Activated T-cell treated with anti-CD3 and anti-CD28 coated beads, Interleukin-2, amount 50 U/mL, for 72 hours (primary cell): Measurements from ENCODE around the gene PCDHGB2. TPM values are rescaled to one million over a fixed set of nuclear protein-coding genes. Genes with fewer than 3 reads are reported as not detected.
"Not testable (repeated sequence)": the region's sequence is repeated elsewhere in the genome, so short reads cannot be mapped to it uniquely, and the experiment has no call there.

Experiments
- ATAC-seq, 2 donors: fragments of 150-1000 bp; cut with Tn5 transposase; replicated peaks in 1 of 2; 2 replicates each; pipeline ENCODE4 v1.10.0; 2021; ENCODE audit warnings: moderate library complexity in 2 of 2, mild to moderate bottlenecking in 1 of 2
- DNase-seq, 2 donors: peaks; one replicate each; pipeline ENCODE4 v3.0.0; 2021 to 2022; ENCODE audit warnings: mixed read lengths in 1 of 2
- H3K27ac Mint-ChIP-seq: one replicate; pipeline ENCODE4 v1.8.0; 2022; ENCODE audit warnings: mild to moderate bottlenecking, moderate library complexity, mixed read lengths
- H3K27me3 Mint-ChIP-seq: one replicate; pipeline ENCODE4 v1.8.0; 2022; ENCODE audit warnings: low read depth, mixed read lengths
- H3K36me3 Mint-ChIP-seq, 2 donors: one replicate each; pipeline ENCODE4 v1.8.0; 2022; ENCODE audit warnings: mixed read lengths in 2 of 2, mild to moderate bottlenecking in 1 of 2; ENCODE audit not compliant: insufficient read depth in 2 of 2
- H3K4me1 Mint-ChIP-seq: one replicate; pipeline ENCODE4 v1.8.0; 2022; ENCODE audit warnings: low read depth, mixed read lengths
- H3K4me3 Mint-ChIP-seq, 2 donors: one replicate each; pipeline ENCODE4 v1.8.0; 2022; ENCODE audit warnings: mild to moderate bottlenecking in 2 of 2, mixed read lengths in 2 of 2, moderate library complexity in 2 of 2
- H3K9me3 Mint-ChIP-seq, 2 donors: one replicate each; pipeline ENCODE4 v1.8.0; 2022; ENCODE audit warnings: mixed read lengths in 2 of 2
- total RNA-seq, 2 donors: library from RNA; stranded (reverse); gene quantifications; one replicate each; pipeline ENCODE4 v1.2.3, GENCODE V29; 2022

Gene PCDHGB2
- total RNA-seq, 2 donors from 2014 or later, result 0.28 to 0.34 TPM

GRCh38 chr5:141382469-141383294, 22.9 kb downstream of the PCDHGB2 start, which contains the start of gene PCDHGA7:
TSS of gene PCDHGA7 (plus strand) at chr5:141382742. CDS start at chr5:141382900, 158 bp downstream.
- Mint-ChIP-seq H3K4me1 (peaks cover 9% of the 10 kb centered on the region), H3K36me3 (peaks cover 12 to 26% of the 10 kb centered on the region in 2 donors), H3K27me3 (peaks cover 77% of the 10 kb centered on the region), H3K4me3 (peak within 1 kb of the TSS; percentile 62 to 75), H3K9me3 (peaks cover 4 to 10% of the 10 kb centered on the region in 2 donors), H3K27ac (no peak within 1 kb of the TSS)
- ATAC-seq (no peak), DNase-seq (no peak)

DNA sequence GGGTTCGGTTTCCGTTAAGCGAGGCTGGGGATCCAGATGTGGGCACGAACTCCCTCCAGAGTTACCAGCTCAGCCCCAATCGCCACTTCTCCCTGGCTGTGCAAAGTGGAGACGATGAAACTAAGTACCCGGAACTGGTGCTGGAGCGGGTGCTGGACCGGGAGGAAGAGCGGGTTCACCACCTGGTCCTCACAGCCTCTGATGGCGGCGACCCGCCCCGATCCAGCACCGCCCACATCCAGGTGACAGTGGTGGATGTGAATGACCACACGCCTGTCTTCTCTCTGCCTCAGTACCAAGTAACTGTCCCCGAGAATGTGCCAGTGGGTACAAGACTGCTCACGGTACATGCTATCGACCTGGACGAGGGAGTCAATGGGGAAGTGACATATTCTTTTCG, 23.6 kb downstream of the PCDHGB2 start:
- H3K4me3 Mint-ChIP-seq, result peak overlapping the region in 1 of 2 donors; percentile 75
- no peak overlapping the region for H3K27ac Mint-ChIP-seq
- no peak for ATAC-seq
- peaks cover 79% of the 10 kb centered on the region for H3K27me3 Mint-ChIP-seq
- peaks cover 9% of the 10 kb centered on the region for H3K4me1 Mint-ChIP-seq
- no peak for DNase-seq
- peaks cover 13 to 28% of the 10 kb centered on the region in 2 donors for H3K36me3 Mint-ChIP-seq
- H3K9me3 Mint-ChIP-seq, result peaks cover 5 to 12% of the 10 kb centered on the region in 2 donors

- Mint-ChIP-seq H3K27ac (no peak overlapping the region), H3K36me3 (peaks cover 15 to 40% of the 10 kb centered on the region in 2 donors), H3K27me3 (peaks cover 82% of the 10 kb centered on the region), H3K4me3 (no peak overlapping the region), H3K4me1 (peaks cover 9% of the 10 kb centered on the region), H3K9me3 (peaks cover 11 to 14% of the 10 kb centered on the region in 2 donors)
- ATAC-seq, result no peak
- DNase-seq, result no peak
Measured at GRCh38 chr5:141384471-141385267, 24.9 kb downstream of the PCDHGB2 start.

GRCh38 chr5:141387557-141388311, 27.9 kb downstream of the PCDHGB2 start, which contains the start of gene PCDHGB4:
TSS of gene PCDHGB4 (plus strand) at chr5:141387698. CDS start at chr5:141387885, 187 bp downstream.
- H3K4me1 Mint-ChIP-seq, H3K27ac Mint-ChIP-seq: not testable (repeated sequence)
- peak within 1 kb of the TSS; percentile 43 to 51 for H3K4me3 Mint-ChIP-seq
- peaks cover 16 to 20% of the 10 kb centered on the region in 2 donors for H3K9me3 Mint-ChIP-seq
- peaks cover 87% of the 10 kb centered on the region for H3K27me3 Mint-ChIP-seq
- H3K36me3 Mint-ChIP-seq, result peaks cover 24 to 45% of the 10 kb centered on the region in 2 donors
- ATAC-seq (peak; percentile 41 to 65), DNase-seq (peak in 1 of 2 donors; percentile 30)

- Mint-ChIP-seq H3K4me1 (peaks cover 6% of the 10 kb centered on the region), H3K36me3 (peaks cover 22 to 48% of the 10 kb centered on the region in 2 donors), H3K9me3 (peaks cover 14 to 20% of the 10 kb centered on the region in 2 donors), H3K27ac (no peak overlapping the region), H3K4me3 (no peak overlapping the region), H3K27me3 (peaks cover 85% of the 10 kb centered on the region)
- DNase-seq, result no peak
- no peak for ATAC-seq
Measured at GRCh38 chr5:141388661-141389060, 28.9 kb downstream of the PCDHGB2 start.

- Mint-ChIP-seq H3K4me1 (peaks cover 6% of the 10 kb centered on the region), H3K27me3 (peaks cover 85% of the 10 kb centered on the region), H3K36me3 (peaks cover 23 to 49% of the 10 kb centered on the region in 2 donors), H3K4me3 (no peak overlapping the region), H3K27ac (no peak overlapping the region), H3K9me3 (peaks cover 16 to 23% of the 10 kb centered on the region in 2 donors)
- DNase-seq (no peak), ATAC-seq (no peak)
Measured at GRCh38 chr5:141389153-141390042, 29.6 kb downstream of the PCDHGB2 start.

- H3K4me3 Mint-ChIP-seq, result peak within 1 kb of the TSS in 1 of 2 donors; percentile 46
- peaks cover 16 to 17% of the 10 kb centered on the region in 2 donors for H3K9me3 Mint-ChIP-seq
- DNase-seq, result no peak
- peaks cover 76% of the 10 kb centered on the region for H3K27me3 Mint-ChIP-seq
- peaks cover 6% of the 10 kb centered on the region for H3K4me1 Mint-ChIP-seq
- peaks cover 16 to 46% of the 10 kb centered on the region in 2 donors for H3K36me3 Mint-ChIP-seq
- no peak for ATAC-seq
- H3K27ac Mint-ChIP-seq, result no peak within 1 kb of the TSS
Measured at GRCh38 chr5:141392429-141393198, 32.8 kb downstream of the PCDHGB2 start, which contains the start of gene PCDHGA8. TSS of gene PCDHGA8 (plus strand) at chr5:141392633. CDS start at chr5:141392814, 181 bp downstream.

DNA sequence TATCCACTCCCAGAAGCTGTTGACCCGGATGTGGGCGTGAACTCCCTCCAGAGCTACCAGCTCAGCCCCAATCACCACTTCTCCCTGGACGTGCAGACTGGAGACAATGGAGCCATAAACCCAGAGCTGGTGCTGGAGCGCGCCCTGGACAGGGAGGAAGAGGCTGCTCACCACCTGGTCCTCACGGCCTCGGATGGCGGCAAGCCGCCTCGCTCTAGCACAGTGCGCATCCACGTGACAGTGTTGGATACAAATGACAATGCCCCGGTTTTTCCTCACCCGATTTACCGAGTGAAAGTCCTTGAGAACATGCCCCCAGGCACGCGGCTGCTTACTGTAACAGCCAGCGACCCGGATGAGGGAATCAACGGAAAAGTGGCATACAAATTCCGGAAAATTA, 33.5 kb downstream of the PCDHGB2 start:
- peaks cover 74% of the 10 kb centered on the region for H3K27me3 Mint-ChIP-seq

GRCh38 chr5:141394401-141395187, 34.8 kb downstream of the PCDHGB2 start:
- not testable (repeated sequence) for DNase-seq, H3K27ac Mint-ChIP-seq, H3K4me1 Mint-ChIP-seq, H3K4me3 Mint-ChIP-seq, ATAC-seq
- Mint-ChIP-seq H3K36me3 (peaks cover 19 to 32% of the 10 kb centered on the region in 2 donors), H3K9me3 (peaks cover 10 to 12% of the 10 kb centered on the region in 2 donors), H3K27me3 (peaks cover 73% of the 10 kb centered on the region)

More for the DNA sequence above, 33.5 kb downstream of the PCDHGB2 start:
- peaks cover 6% of the 10 kb centered on the region for H3K4me1 Mint-ChIP-seq
- DNase-seq (no peak), ATAC-seq (no peak)
- no peak overlapping the region for H3K27ac Mint-ChIP-seq
- no peak overlapping the region for H3K4me3 Mint-ChIP-seq
- H3K9me3 Mint-ChIP-seq, result peaks cover 16% of the 10 kb centered on the region in 2 donors
- peaks cover 16 to 44% of the 10 kb centered on the region in 2 donors for H3K36me3 Mint-ChIP-seq

DNA sequence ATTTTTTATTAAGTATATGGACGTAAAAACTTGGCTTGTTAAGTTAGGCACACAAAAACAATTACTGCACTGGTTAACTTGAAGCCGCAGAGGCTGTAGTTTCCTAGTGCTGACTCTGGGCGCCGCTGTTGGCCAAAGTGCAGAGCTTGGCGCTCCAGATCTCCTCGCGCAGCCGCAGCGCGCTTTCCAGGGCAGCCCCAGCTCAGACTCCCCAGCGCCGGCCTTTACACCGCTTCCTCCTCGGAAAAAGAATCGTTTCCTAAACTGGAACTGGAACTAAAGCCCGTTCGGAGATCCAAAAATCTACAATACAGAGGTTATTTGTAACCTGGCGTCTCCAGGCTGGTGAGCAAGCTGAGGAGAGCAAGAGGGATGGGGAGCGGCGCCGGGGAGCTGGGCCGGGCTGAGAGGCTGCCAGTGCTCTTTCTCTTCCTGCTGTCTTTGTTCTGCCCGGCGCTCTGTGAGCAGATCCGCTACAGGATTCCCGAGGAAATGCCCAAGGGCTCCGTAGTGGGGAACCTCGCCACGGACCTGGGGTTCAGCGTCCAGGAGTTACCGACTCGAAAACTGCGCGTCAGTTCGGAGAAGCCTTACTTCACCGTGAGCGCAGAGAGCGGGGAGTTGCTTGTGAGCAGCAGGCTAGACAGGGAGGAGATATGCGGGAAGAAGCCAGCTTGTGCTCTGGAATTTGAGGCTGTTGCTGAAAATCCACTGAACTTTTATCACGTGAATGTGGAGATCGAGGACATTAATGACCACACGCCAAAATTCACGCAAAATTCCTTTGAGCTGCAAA, 38.2 kb downstream of the PCDHGB2 start, which contains the start of gene PCDHGB5:
PCDHGB5 (plus strand) TSS at position 192 of the 796 bp plus-strand sequence; CDS start at position 373, 181 bp downstream.
- Mint-ChIP-seq H3K36me3 (peaks cover 15 to 29% of the 10 kb centered on the region in 2 donors), H3K27me3 (peaks cover 72% of the 10 kb centered on the region), H3K4me3 (peak within 1 kb of the TSS; percentile 70)
- H3K27ac Mint-ChIP-seq, H3K4me1 Mint-ChIP-seq, H3K9me3 Mint-ChIP-seq: not testable (repeated sequence)
- DNase-seq, result peak; percentile 38 to 51
- peak; percentile 70 to 81 for ATAC-seq
